Coronary artery (tissue), 2 donors: ENCODE data around the gene HYCC1.
"Not testable (repeated sequence)": the region's sequence is repeated elsewhere in the genome, so short reads cannot be mapped to it uniquely, and the experiment has no call there.

ENCODE experiments used
- DNase-seq: peaks from one replicate; pipeline ENCODE4 v3.0.0-alpha.2; 2017; ENCODE audit warnings: low spot score
- H3K27ac ChIP-seq, 2 donors: fragments of 200-600 bp; sonication (generic); one replicate each; pipeline ENCODE4 v1.5.1; 2016 to 2019
- H3K4me3 ChIP-seq: fragments of 200-600 bp; sonication (generic); 2 replicates; pipeline ENCODE4 v1.5.1; 2016; ENCODE audit warnings: mild to moderate bottlenecking, moderate library complexity
- CTCF ChIP-seq: fragments of 200-600 bp; sonication (generic); IDR thresholded peaks from one replicate; pipeline ENCODE4 v1.5.1; 2019; ENCODE audit warnings: antibody characterized with exemption

HYCC1 gene

GRCh38 chr7:23044581-23044980 is 30.7 kb upstream of the HYCC1 start:
- Histone ChIP-seq H3K4me3 (no peak overlapping the region), H3K27ac (no peak overlapping the region)
- TF ChIP-seq CTCF, result no peak
- no peak for DNase-seq

- TF ChIP-seq CTCF, result no peak
- no peak for DNase-seq
- no peak overlapping the region for H3K27ac ChIP-seq
- H3K4me3 ChIP-seq, result no peak overlapping the region
These were observed 29.5 kb upstream of the HYCC1 start for GRCh38 chr7:23043441-23043840.

GRCh38 chr7:23039674-23040073 is 25.7 kb upstream of the HYCC1 start:
- not testable (repeated sequence) for H3K27ac ChIP-seq, H3K4me3 ChIP-seq, DNase-seq

GRCh38 chr7:23035542-23036371 is 21.8 kb upstream of the HYCC1 start:
- not testable (repeated sequence) for H3K27ac ChIP-seq, H3K4me3 ChIP-seq, DNase-seq

GRCh38 chr7:23027261-23027660 is 13.3 kb upstream of the HYCC1 start:
- no peak for DNase-seq
- Histone ChIP-seq H3K4me3 (no peak overlapping the region), H3K27ac (no peak overlapping the region)
- no peak for TF ChIP-seq CTCF

- Histone ChIP-seq H3K27ac (no peak overlapping the region), H3K4me3 (no peak overlapping the region)
- no peak for DNase-seq
- TF ChIP-seq CTCF, result no peak
These were observed 12.2 kb upstream of the HYCC1 start for GRCh38 chr7:23026164-23026563.

GRCh38 chr7:23024454-23024853 is 10.5 kb upstream of the HYCC1 start:
- Histone ChIP-seq H3K4me3 (no peak overlapping the region), H3K27ac (no peak overlapping the region)
- no peak for TF ChIP-seq CTCF
- no peak for DNase-seq

GRCh38 chr7:23022851-23023250 is 8.9 kb upstream of the HYCC1 start:
- H3K27ac ChIP-seq, result no peak overlapping the region
- no peak for DNase-seq
- no peak for TF ChIP-seq CTCF
- H3K4me3 ChIP-seq, result no peak overlapping the region
